NCI-H1694 treated with DMSO at 0.1 percent for 48 hours (cell line): Measurements from ENCODE around the gene KMT2E.

ENCODE experiments used
- DNase-seq: peaks from one replicate; lab custom pipeline; 2025; lab: John Stamatoyannopoulos, UW

KMT2E gene

GRCh38 chr7:105010504-105011130, 3.4 kb upstream of the KMT2E start:
- no peak for DNase-seq

DNA sequence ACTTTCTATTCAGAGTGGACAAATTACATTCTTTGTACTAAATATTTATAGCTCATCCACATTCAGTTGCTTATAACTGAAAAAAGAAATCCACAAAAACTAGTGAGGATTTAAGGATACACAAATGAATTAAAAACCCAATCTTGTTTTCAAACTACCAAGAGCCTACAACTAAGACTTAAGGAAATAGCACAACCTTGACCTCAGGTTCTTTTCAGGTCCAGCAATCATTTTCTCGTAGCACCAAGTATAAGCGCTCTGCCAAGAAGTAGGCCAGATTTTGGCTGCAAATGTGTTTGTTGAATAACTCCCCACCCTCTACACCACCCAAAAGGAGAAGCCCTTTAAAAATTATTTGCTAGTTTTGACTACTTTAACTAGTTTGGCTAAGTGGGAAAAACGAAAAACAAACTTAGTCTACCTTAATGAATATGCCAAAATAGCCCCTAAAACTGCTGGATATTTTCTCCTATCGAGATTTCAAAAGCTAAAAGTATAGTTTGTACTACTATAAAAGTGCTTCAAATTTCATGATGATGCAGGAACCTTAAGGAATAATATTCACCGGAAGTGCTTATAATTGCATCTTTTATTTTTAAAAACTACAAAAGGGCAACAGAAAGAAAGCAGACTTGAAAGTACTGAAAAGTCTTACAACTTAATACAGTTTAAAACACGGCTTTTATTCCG, 2.7 kb upstream of the KMT2E start:
- no peak for DNase-seq

DNA sequence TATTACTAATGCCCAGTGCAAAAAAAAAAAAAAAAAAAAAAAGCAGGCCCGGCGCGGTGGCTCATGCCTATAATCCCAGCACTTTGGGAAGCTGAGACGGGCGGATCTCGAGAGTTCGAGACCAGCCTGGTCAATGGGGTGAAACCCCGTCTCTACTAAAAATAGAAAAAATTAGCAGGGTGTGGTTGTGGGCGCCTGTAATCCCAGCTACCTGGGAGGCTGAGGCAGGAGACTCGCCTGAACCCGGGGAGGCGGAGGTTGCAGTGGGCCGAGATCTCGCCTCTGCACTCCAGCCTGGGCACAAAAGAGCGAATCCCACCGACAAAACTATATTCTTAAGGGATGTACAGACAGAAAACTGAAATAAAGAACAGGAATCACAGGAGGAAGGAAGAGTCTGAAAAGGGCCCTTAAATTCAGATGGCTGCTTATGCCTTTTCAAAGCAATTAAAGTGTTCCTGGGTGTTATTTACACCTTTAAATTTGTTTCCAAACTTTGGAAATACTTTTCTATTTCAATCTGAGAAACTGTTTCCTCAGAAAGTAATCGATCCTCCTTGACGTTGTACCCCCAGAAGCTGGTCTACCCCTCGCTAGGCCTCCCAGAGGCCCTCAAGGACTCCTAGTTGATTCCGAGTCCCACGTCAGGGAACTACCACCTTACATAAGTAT, 2.0 kb upstream of the KMT2E start:
- no peak for DNase-seq

DNA sequence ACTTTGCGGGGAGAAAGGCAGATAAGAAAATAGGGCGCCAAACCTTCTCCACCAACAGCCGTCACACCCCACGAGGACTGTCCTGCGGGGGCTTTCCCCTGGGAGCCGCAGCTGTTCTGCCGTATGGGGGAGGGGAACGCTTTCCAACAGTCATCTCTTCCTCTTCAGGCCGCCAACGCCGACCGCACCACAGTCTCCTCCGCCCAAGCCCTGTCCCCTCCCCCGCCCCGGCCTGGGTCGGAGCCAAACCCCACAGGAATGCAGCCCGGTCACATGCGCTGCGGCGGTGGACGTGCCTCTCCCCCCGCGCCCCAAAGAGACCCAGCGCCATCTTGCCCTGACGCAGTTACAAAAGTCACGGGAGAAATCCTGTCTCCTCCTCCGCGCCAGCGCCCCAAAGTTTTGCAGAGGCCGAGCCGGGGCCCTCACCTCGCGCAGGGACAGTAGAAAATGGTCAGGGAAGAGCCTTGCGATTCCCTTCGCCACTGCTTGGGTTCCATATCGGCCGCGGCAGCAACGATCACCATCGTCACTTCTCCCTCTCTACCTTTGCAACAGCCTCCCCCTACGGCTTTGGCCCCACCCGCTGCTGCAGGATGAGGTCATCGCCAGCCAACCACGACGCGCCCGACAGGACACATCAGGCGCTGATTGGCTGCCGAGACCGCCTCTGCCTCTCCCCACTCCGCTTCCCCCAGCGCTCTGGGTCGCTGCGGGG, 1.3 kb upstream of the KMT2E start:
- DNase-seq = peak; percentile 96

DNA sequence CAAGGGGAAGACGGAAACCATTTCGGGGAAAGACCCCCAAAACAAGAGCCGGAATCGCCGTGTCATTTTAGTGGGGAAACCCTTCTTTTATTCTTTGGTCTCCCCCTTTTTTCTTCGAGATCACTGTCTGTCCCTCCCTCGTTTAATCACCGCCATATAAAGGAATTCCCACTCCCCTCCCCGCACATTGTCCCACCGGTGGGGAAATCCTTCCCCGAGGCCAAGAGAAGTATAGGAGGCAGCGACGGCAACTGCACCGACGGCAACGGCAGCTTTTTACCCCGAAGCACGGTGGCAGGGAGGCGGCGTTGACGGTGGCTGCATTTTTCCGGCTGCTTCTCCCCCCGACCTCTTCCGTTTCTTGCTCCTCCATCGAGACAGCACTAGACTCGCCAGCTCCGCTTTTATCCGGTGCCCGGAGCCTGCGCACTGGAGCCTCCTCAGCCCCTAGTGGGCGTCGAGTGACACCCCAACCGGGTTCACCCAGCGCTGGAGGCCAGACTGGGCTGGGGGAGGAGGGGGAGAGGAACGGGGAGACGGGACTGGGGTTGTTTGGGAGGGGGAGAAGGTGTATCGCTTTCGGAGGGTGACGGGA, 687 bp upstream of the KMT2E start:
- peak; percentile 84 for DNase-seq

DNA sequence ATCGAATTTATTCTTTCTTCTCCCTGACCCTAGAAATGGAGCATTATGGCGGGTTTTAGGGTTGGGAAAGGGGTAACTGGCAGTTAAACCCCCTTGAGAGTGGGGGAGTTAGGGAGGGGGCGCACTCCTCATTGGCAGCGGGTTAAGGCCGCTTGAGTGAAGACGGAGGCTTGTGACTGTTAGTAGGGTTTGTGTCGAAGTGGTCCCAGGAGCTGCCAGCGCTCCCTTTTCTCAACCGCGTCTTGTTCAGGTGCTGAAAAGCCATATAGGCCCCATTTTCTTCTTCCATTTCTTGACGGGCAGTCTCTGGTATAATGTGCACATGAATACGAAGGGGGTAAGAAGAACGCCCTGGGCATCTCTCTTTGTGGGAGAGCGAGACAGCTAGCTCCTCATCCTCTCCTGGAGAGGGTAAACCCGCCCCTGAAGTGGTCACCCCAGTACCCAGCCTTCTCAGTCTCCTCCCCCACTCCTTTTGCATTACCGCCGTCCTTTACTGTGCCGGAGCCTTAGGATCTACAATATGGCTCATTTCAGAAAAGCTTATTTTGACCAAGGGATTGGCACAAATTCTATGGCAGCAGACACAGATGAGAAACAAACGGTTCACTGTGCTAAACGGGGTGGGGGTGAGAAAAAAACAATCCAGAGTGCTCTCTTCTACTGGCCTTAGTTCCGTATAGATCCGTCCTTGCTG, 836 bp downstream of the KMT2E start:
- DNase-seq = peak; percentile 37

GRCh38 chr7:105015390-105015965, 1.5 kb downstream of the KMT2E start:
- peak; percentile 46 for DNase-seq

GRCh38 chr7:105016068-105016708, 2.2 kb downstream of the KMT2E start:
- peak; percentile 30 for DNase-seq

DNA sequence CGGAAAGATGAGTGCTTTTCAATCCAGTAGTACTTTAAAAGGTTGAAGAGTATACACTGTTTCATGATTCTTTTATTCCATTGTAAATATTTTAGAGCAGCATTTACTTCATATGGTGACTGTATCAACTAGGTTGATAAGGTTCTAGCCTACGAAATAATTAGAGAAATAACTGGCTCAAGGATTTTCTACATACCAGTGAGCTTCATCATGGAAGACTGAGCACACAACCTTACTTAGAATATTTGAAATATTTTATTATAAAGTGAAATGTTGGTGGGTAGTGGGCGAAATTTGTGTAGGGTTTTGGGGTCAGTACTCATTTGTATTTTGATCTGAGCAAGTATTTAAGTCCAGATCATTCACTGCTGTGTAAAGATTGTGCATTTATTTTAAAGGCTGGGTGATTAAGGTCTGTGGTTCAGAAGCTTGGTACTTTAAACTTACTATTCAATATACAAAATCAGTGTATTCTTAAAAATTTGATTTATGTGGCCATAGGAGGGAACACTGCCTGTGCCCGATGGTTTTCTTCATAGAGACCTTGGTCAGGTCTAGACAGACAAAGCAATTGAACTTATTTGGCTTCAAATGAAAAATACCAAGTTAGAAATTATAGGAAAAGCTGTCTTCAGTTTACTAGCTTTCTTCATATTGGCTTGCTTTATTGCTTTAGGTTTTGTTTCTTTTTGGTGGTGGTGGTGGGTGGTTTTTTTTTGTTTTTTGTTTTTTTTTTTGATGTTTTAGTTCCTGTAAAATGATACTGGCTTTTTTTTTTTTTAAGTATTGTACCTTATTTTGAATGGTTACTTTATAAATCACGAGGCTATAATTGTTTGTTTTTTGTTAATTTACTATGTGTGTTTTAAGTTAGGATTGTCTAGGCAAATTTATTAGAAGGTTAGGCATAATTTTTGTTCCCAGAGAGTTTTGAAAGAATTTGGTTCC, 3.0 kb downstream of the KMT2E start:
- no peak for DNase-seq

GRCh38 chr7:105017657-105018365, 3.8 kb downstream of the KMT2E start:
- DNase-seq = no peak

GRCh38 chr7:105019269-105019668, 5.3 kb downstream of the KMT2E start:
- DNase-seq = no peak

DNA sequence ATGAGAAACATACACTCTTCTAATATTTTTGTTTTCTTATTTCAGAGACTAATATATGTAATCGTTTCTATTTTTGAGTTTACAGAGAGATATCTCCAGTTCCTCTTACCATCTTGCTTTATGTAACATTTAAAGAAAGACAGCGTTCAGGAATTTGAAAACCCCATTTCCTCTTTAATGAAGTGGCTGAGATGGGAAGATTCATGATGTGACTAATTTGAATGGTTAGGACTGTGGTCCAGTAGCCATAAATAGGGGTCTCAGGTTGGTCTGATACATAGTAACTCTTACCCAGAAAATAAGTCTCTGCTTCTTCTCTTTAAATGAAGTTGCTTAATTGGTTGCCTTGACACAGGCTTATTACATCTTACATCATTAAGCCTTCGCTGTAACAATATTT, 6.9 kb downstream of the KMT2E start:
- no peak for DNase-seq

DNA sequence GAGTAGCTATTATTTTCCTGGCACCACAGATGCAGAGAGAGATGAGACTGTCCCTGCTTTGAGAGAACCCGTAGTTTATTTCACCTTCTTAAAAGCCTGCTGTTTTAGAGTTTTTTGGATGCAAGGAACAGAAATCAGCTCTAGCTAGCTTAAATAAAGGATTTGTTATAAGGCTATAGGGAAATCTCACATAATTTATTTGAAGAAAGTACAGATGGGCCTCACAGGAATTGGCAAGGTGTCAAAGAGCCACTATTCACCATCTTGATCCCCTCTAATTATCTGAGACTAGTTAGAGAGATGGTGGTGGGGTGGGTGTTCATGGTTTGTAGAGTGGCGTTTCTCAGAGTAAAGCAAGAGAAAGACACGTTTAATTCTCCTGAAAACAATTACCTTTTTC, 7.3 kb downstream of the KMT2E start:
- DNase-seq = peak; percentile 72

GRCh38 chr7:105021967-105022366, 8.0 kb downstream of the KMT2E start:
- DNase-seq = no peak

DNA sequence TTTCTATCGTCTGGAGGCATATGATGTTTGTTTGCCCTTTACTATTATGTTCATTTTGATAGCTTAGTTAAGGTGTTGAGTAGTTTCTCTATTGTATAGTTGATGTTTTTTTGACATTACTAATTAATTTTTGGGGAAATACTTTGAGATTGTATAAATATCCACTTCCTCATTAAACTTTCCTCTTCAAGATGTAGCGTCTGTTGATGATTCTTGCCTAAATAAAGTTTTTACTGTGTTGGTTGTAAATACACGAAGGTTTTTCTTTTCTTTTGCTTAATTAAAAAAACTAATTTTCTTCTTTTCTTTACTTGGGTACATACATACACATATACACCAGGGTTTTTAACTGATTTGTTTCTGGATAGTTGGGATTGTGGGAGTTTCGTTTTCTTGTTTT, 8.5 kb downstream of the KMT2E start:
- DNase-seq = no peak

- DNase-seq = no peak
Observed at GRCh38 chr7:105024734-105025133, 10.7 kb downstream of the KMT2E start.

DNA sequence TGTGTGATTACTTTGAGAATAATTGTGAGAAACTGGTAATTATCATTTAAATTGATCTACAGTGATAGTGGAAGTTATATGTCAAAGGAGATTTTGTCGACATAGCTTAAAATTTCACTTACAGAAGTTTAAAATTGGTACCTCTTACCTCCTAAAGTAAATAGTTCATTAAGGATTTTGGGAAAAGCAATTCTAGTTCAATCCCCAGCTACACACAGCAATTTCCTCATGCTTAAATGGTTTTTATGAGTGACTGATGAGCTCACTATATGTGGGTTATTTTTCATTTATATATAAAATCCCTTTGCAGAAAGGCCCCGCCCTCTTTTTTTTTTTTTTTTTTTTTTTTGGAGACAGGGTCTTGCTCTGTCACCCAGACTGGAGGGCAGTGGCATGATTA, 12.7 kb downstream of the KMT2E start:
- no peak for DNase-seq

DNA sequence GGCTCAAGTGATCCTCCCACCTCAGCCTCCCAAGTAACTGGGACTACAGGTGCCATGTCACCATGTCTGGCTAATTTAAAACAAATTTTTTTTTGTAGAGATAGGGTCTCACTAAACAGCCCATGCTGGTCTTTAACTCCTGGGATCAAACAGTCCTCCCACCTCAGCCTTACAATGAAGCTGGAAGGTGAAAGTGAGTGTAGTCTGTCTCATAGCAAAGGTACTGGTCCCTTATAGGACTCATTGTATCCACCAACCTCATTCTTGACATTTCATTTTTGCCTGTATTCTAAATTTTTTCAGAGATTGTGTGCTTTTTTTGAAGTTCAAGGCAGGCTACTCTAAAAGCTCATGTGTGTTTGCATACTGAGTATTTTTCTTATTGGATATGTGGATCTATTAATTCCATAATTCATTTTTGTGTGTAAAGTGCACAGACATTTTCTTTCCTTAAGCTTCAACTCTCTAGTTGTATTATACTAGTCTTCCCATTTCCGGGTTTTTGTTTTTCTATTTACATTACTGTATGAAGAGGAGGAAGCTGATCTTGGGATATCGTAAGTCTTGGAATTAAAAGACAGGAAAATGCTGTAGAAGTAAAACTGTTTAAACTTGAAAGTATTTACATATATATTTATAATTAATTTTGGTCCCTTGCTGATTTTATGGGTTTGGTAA, 13.3 kb downstream of the KMT2E start:
- no peak for DNase-seq
